ENCODE measurements around the gene CCDC40. TPM values are rescaled to one million over a fixed set of nuclear protein-coding genes. Genes with fewer than 3 reads are reported as not detected.
A peak's percentile ranks its signal among the peaks of the same experiment; 100 is the strongest.

CCDC40 gene
- total RNA-seq, 1 donor from 2014 or later = 25.3 TPM

DNA sequence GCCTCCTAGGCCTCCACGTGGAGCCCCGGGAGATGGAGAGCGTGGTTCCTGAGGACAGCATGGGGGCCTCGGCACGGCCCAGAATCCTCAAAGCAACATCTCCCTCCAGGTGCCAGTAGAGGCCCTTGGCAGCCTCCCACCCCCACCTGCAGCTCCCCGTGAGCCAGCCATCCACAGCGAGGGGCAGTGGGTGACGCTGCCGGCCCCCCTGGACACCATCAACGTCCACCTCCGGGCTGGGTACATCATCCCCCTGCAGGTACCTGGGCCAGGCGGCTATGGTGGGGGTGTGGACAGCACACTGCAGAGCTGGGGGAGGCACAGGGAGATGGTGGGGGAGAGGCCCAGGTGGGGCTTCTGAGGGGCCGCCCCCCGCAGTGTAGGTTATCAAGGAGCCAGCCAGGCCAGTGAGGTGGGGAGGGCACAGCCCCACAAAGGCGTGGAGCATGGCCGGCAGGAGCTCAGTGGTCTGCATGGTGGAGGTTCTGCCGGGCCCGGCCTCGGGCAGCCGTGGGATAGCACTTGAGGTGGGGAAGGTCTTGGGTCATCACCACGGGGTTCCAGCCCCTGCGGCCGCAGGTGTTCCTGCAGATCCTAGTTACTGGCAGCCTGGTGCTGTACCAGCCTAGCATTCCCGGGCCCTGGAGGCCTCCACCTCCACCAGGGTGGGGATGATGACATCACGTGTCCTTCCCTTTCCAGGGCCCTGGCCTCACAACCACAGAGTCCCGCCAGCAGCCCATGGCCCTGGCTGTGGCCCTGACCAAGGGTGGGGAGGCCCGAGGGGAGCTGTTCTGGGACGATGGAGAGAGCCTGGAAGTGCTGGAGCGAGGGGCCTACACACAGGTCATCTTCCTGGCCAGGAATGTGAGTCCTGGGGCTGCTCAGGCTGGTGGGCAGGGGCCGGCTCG is 81.3 kb downstream of the CCDC40 start:
- H3K27me3 Mint-ChIP-seq (ENCODE audit: unreplicated experiment) = peaks cover 12% of the 10 kb centered on the region
- TF ChIP-seq, protein P1, sequence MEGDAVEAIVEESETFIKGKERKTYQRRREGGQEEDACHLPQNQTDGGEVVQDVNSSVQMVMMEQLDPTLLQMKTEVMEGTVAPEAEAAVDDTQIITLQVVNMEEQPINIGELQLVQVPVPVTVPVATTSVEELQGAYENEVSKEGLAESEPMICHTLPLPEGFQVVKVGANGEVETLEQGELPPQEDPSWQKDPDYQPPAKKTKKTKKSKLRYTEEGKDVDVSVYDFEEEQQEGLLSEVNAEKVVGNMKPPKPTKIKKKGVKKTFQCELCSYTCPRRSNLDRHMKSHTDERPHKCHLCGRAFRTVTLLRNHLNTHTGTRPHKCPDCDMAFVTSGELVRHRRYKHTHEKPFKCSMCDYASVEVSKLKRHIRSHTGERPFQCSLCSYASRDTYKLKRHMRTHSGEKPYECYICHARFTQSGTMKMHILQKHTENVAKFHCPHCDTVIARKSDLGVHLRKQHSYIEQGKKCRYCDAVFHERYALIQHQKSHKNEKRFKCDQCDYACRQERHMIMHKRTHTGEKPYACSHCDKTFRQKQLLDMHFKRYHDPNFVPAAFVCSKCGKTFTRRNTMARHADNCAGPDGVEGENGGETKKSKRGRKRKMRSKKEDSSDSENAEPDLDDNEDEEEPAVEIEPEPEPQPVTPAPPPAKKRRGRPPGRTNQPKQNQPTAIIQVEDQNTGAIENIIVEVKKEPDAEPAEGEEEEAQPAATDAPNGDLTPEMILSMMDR (IDR thresholded peaks at IDR 0.05; ENCODE audit: partially characterized antibody, unreplicated experiment) = no peak
- peaks cover 19% of the 10 kb centered on the region for H3K4me1 Mint-ChIP-seq (ENCODE audit: low read depth, unreplicated experiment)
- no peak for DNase-seq
- peaks cover 38% of the 10 kb centered on the region for H3K9me3 Mint-ChIP-seq (ENCODE audit: unreplicated experiment)
- peaks cover 27% of the 10 kb centered on the region for H3K36me3 Mint-ChIP-seq (ENCODE audit: unreplicated experiment)
- peak overlapping the region; percentile 34 for H3K4me3 Mint-ChIP-seq (ENCODE audit: unreplicated experiment)
- H3K27ac Mint-ChIP-seq (ENCODE audit: unreplicated experiment) = peak overlapping the region; percentile 98

DNA sequence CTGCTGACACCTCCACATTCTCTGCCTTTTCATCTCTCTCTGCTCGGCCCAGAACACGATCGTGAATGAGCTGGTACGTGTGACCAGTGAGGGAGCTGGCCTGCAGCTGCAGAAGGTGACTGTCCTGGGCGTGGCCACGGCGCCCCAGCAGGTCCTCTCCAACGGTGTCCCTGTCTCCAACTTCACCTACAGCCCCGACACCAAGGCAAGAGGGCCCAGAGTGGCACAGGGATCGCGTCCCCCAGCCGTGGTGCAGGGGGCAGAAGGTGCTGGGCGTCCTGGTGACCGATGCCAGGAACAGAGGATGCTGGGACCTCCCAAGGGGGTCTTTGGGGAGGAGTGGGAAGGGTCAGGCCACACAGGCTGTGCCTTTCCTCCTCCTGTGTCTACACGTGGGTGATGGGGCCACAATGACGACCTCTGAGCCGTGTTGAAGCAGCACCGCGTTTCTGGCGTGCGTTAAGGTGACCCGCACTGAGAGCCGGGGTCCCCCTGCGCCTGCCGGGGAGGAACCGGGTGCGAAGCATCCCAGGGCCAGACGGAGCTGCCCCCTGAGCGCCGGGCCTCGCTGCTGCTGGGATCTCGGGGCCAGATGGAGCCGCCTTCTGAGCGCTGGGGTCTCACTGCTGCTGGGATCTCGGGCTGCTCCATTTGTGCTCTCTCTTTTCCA is 82.3 kb downstream of the CCDC40 start:
- peak overlapping the region; percentile 76 for H3K4me3 Mint-ChIP-seq (ENCODE audit: unreplicated experiment)
- peaks cover 38% of the 10 kb centered on the region for H3K9me3 Mint-ChIP-seq (ENCODE audit: unreplicated experiment)
- H3K27me3 Mint-ChIP-seq (ENCODE audit: unreplicated experiment) = peaks cover 12% of the 10 kb centered on the region
- H3K27ac Mint-ChIP-seq (ENCODE audit: unreplicated experiment) = peak overlapping the region; percentile 98
- TF ChIP-seq, protein P1 (IDR thresholded peaks at IDR 0.05; ENCODE audit: partially characterized antibody, unreplicated experiment) = no peak
- peaks cover 27% of the 10 kb centered on the region for H3K36me3 Mint-ChIP-seq (ENCODE audit: unreplicated experiment)
- DNase-seq = no peak
- peaks cover 19% of the 10 kb centered on the region for H3K4me1 Mint-ChIP-seq (ENCODE audit: low read depth, unreplicated experiment)

DNA sequence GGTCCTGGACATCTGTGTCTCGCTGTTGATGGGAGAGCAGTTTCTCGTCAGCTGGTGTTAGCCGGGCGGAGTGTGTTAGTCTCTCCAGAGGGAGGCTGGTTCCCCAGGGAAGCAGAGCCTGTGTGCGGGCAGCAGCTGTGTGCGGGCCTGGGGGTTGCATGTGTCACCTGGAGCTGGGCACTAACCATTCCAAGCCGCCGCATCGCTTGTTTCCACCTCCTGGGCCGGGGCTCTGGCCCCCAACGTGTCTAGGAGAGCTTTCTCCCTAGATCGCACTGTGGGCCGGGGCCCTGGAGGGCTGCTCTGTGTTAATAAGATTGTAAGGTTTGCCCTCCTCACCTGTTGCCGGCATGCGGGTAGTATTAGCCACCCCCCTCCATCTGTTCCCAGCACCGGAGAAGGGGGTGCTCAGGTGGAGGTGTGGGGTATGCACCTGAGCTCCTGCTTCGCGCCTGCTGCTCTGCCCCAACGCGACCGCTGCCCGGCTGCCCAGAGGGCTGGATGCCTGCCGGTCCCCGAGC is 82.9 kb downstream of the CCDC40 start:
- Mint-ChIP-seq H3K27ac (ENCODE audit: unreplicated experiment) (peak overlapping the region; percentile 98), H3K9me3 (ENCODE audit: unreplicated experiment) (peaks cover 38% of the 10 kb centered on the region), H3K27me3 (ENCODE audit: unreplicated experiment) (peaks cover 12% of the 10 kb centered on the region), H3K4me1 (ENCODE audit: low read depth, unreplicated experiment) (peaks cover 24% of the 10 kb centered on the region), H3K36me3 (ENCODE audit: unreplicated experiment) (peaks cover 23% of the 10 kb centered on the region), H3K4me3 (ENCODE audit: unreplicated experiment) (peak overlapping the region; percentile 76)
- peak; percentile 88 for DNase-seq
- TF ChIP-seq, protein P1 (IDR thresholded peaks at IDR 0.05; ENCODE audit: partially characterized antibody, unreplicated experiment) = no peak

DNA sequence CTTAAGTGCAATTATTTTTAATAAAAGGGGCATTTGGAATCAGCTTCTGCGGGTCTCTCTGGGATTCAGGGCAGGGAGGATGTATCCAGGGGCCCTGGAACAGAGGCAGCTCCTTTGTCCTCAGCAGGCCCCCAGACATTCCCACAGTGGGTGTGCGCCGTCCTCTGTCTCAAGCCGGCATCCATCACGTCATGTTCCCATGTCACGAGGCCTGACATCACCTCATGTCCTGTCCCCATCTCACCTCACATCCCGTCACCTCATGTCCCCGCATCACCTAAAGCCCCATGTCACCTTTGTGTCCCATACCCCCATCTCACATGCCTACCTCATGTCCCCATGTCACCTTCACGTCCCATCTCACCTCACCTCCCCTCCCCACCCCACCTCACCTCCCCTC is 83.4 kb downstream of the CCDC40 start:
- peaks cover 12% of the 10 kb centered on the region for H3K27me3 Mint-ChIP-seq (ENCODE audit: unreplicated experiment)
- peaks cover 18% of the 10 kb centered on the region for H3K36me3 Mint-ChIP-seq (ENCODE audit: unreplicated experiment)
- H3K27ac Mint-ChIP-seq (ENCODE audit: unreplicated experiment) = peak overlapping the region; percentile 98
- H3K4me1 Mint-ChIP-seq (ENCODE audit: low read depth, unreplicated experiment) = peaks cover 30% of the 10 kb centered on the region
- TF ChIP-seq, protein P1 (IDR thresholded peaks at IDR 0.05; ENCODE audit: partially characterized antibody, unreplicated experiment) = no peak
- peak overlapping the region; percentile 61 for H3K4me3 Mint-ChIP-seq (ENCODE audit: unreplicated experiment)
- no peak for DNase-seq
- peaks cover 33% of the 10 kb centered on the region for H3K9me3 Mint-ChIP-seq (ENCODE audit: unreplicated experiment)

Measured in glutamatergic neuron (in vitro differentiated cells).